Germinal center (tissue), 1 donor: ENCODE measurements around the gene OPCML.

Source experiments
- DNase-seq: peaks from one replicate; pipeline ENCODE4 v3.0.0; 2012; ENCODE audit warnings: mixed read lengths, low spot score

OPCML gene

DNA sequence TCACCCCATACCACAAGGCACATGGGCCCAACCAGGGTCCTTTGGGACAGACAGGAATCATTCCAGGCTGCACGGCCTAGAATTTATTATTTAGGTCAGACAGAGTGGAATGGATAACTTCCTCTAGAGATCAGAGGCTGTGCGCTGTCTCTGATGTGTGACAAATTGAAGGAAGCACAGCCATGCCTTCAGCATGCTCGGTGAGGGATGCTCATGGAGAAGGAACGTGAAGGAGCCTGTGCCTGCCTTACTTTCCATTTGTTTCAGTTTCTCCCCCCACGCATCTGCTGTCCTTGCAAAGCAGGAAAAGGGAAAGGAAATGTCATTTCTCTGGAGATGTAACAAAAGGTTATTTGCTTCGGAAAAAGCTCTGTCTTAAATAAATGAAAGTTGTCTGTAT, 644.1 kb downstream of the OPCML start:
- no peak for DNase-seq

DNA sequence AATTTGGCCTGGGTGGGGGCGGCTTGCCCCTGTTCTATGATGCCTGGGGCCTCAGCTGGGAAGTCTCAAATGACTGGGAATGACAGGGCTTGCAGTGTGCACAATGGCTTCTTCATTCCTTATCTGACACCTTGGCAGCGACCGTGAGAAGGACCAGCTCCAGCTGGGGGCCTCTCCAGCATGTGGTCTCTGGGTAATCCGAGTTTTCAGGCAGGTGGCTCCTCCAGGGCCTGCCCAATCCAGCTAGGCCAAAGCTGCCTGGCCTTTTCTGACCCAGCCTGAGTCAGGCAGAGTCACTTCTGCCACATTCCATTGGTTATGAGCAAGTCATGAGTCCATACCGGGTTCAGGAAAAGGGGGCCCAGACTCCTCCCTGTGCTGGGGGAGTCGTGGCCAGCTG, 646.0 kb downstream of the OPCML start:
- no peak for DNase-seq

- no peak for DNase-seq
These were observed 649.1 kb downstream of the OPCML start for GRCh38 chr11:132883241-132883640.

DNA sequence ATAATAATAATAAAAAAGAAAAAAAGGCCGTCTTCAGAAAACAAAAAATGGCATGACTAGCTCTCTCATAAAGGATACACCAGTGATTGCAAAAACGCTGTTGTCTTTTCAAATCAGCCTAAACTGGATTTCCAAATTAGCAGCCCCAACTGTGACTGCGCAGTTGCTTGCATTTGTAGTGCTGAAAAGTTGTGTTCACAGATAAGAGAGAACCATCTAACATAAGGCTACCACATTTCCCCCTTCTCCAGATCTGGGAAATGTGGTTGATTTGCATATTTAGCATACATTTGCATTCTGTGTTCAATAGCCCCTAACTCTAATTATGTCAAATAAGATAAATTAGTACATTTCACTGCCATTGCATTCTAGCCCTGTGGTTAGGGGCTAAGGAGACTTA, 650.7 kb downstream of the OPCML start:
- DNase-seq = no peak

DNA sequence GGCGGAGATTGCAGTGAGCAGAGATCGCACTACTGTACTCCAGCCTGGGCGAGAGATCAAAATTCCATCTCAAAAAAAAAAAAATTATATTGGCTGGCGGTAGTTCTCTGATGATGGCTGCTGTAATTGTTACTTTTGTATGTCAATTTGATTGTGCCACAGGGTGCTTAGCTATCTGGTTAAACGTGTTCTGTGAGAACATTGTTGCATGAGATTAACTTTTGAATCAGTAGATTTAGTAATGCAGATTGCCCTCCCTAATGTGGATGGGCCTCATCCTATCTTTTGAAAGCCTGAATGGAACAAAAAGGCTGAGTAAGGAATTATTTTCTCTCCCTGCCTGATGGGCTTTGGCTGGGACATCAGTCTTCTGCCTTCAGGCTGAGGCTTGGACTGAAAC, 654.2 kb downstream of the OPCML start:
- no peak for DNase-seq

DNA sequence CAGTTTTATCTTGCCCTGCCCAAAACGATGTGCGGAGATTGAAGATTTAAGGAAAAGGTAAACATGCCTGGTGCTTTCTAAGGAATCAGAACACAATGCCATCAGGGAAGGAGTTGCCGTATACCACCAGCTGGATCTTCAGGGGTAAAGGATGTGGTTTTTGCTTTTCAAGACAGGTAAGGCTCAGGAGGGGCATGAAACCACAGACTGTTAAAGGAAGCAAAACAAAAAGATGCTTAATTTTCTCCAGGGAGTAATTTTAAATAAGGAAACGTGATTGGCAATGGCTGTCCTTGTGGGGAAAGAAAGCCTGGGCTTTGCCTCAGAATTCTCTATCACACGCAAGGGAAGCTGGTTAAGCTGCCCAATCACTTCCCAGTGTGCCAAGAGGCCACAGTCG, 655.6 kb downstream of the OPCML start:
- no peak for DNase-seq

GRCh38 chr11:132876239-132876638, 656.1 kb downstream of the OPCML start:
- DNase-seq = no peak

DNA sequence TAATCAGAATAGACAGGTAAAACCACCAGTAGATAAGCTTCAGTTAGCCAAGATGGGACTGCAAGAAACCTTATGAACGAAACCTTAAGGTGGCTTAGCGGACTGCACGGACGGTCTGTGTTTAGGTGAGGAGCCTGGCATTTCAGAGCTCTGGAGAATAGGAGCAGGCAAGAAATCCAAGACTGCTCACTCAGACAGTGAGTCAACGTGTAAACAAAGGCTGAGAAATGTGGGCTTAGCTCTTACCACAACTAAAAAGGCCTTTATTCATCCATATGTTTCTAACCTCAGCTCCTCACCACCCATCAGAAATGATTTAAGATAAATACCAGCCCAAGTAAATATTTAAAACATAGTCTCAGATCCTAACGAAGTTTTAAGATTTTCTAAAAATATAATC, 657.7 kb downstream of the OPCML start:
- no peak for DNase-seq

GRCh38 chr11:132873841-132874240, 658.5 kb downstream of the OPCML start:
- DNase-seq = no peak

DNA sequence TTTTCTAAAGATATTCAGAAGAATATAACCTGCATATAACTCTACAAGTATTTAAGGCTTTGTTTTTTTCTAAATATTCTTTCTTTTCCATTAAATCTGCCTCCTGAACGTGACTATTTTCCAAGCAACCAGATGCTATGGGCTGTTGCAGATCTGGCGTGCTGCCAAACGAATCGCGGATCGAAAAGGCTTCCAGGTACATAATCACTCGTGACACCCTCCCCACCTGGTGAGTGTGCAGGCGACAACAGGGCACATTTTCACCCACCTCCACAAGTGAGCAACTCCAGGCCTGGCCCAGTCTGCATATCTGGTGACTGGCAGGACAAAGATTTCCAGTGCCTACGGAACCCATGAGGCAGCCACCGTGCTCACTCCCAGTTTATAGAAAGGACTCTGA, 660.1 kb downstream of the OPCML start:
- no peak for DNase-seq

DNA sequence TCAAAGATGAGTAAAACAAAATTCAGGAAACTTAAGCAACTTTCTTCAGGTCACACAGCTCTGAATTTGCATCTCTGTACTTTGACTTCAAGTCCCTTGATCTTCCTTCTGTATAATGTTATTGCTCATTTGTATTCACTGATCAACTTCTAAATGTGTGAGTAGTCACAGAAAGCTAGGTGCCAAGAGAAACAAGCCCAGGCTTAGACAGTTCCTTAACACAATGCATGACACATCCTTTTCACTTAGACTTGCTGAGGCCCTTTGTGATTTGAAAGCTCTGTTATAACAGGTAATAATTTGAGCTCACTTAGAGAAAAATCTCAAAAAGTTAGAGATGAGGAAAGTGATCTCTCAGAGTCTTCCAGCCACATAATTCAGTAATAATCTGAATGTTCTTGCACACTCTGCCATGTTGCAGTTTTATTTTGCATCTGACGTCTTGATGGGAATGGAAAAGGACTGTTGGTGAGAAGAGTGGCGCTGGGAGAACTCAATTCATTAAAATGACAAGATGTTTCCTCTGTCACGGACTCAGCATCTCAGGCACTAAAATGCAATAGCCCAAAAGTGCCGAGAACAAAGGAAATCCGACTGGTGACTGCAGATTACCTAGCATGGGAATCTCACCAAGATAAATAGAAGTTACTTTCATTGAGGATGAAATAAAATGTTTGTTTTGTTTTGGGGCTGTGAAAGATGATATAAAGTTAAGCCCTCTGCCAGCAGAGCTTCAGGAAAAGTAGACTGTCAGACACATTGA, 665.3 kb downstream of the OPCML start:
- DNase-seq = no peak

GRCh38 chr11:132865623-132866022, 666.7 kb downstream of the OPCML start:
- DNase-seq = no peak

DNA sequence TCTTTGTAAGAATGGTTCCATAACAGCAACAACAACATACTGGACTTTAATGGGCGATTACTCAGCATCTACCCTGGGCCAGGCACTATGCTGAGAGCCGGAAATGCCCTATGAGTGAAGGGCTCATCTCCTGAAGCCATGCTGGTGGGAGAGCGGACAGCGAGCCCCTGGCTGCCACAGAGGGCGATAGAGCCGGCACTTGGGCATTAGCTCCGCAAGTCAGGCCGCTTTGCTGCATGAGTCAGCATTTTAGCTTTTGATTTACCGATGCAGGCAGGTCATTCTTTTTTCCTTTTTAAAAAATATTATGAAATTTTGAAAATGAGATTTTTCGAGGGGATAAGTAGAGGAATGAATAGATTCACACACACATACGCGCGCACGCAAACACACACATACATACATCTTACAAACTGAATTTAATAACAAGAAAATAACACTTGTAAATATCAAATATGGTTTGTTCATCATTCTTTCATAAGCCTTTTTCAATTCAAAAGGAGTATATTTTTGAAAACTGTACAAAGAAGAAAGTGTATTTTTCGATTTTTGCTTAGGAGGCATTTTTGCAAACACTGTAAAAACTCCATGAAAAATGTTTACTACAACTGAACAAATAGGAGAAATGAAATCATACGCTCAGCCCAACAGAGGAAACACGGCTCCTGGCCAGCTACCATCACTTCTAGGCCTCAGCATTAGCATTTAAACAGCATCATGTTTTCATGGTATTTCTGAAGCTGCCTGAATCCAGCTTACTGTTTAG, 667.3 kb downstream of the OPCML start:
- DNase-seq = no peak

GRCh38 chr11:132862933-132863332, 669.4 kb downstream of the OPCML start:
- DNase-seq = no peak

DNA sequence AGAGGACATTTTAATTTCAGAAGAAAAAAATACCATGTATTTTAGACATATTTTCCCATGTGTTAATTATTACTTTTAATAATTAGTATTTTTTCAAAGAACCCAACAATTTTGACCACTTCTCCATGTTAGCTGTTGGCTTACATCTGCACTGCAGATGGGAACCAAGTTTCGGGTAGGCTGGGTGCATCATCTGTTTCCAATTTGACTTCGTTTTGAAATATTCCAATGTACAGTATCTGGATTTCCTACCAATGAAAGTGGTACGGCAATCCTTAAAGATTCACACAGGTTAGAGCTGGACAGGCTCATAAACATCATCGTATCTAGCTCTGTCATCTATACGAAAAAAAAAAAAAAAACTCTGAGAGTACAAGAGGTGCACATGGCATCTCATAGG, 670.2 kb downstream of the OPCML start:
- DNase-seq = no peak

DNA sequence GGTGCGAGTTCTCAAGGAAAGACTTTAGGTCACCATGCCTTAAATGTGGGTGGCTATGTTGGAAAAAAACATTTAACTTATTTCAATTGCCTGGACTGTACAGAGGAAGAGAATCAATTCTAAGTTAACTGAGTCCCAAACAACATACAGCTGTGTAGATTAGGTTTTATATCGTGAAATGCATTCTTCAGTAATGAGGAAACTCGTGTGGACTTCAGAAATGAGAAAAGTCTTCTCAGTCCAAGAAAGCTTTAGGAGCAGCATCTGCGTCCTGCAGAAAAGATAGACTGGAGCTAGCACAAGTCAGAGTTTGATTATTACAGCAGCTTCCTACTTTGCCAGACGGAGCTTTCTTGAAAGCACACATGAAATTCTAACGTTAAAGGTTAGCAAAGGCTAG, 673.0 kb downstream of the OPCML start:
- DNase-seq = no peak

DNA sequence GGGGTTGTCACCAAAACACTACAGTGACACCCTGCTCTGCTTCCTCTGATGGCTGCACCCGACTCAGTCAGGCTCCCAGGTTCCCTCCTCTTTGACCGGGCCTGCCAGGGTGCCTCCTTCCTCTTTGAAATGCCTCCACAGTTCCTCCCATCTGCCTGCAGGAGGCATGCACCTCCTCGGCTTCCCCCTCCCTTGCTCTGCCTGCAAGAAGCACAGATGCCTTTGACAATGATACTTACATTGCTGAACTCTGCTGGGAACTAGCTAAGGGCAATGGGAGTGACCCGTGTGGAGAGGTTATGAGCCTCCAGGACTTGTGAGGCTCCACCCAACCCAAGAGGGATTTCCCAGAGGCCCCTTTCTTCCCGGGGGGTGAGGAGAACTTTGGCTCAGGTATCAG, 674.1 kb downstream of the OPCML start:
- no peak for DNase-seq

DNA sequence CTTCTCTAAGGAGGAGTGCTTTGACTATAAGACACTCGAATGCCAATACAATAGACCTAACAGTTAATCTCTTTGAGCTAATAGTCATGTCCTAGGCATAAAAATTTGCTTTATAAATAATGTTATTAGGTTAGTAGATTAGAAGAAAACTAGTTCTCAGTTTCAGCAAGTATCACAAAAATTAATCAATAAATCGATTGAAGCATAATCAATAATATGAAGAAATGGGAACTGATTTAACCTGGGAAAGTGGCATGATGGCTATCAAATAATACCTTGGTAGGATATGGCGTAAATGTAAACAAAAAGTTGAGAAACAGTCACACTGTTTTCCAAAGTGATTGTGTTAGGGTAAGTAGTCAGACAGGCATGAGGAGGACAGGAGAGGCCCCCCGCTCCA, 676.3 kb downstream of the OPCML start:
- DNase-seq = no peak

- DNase-seq = no peak
These were observed 676.8 kb downstream of the OPCML start for GRCh38 chr11:132855516-132855915.

DNA sequence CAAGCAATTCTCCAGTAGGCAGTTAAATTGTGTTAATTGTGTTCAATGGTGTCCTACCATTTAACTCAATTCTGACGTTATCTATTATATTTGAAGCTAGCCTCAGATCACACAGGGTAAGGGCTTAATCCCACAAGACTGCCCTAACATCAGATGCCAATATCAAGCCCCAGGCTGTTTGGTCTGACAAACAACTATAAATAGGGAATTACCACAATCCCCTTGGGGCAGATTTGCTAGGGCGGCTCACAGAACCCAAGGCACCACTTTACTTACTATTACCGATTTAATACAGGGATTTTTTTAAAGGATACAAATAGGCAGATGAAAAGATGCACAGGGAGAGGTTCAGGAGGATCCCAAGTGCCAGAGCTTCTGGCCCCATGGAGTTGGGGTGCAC, 678.4 kb downstream of the OPCML start:
- DNase-seq = no peak

- no peak for DNase-seq
These were observed 679.9 kb downstream of the OPCML start for GRCh38 chr11:132852361-132852760.

DNA sequence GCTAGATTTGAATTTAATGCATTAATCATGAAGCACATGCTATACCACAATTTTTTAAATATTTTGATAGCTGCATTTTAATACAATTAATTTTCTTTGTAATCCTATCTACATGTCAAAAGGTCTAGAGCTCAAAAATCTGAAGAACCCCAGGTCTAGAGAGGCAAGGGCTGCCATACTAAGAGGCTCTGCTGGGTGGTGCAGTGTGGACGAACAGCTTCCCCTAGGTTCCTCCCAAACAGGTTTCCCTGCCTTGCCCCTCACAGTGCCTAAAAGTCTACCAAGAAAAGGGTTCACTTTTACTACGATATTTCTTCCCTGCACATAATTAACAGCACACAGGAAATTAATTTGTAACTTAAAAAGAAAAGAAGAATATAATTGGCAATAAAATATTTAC, 681.1 kb downstream of the OPCML start:
- no peak for DNase-seq

DNA sequence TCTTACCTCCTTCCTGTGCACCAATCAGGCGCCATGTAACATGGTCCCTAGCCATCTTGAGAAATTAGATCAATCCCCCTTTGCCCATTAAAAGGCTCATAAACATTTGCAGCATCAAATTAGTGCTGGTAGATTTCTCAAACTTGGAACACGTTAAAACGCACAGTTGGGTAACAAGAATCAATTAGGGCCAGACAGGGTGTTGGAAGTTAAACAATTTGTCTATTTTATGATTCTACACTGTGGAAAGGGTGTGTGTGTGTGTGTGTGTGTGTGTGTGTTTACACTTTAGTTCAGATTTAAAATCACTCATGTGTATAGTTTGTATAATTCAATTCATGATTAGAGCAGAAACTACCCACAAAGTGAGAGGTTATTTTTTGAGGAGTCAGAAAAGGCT, 682.0 kb downstream of the OPCML start:
- no peak for DNase-seq

- DNase-seq = no peak
These were observed 684.0 kb downstream of the OPCML start for GRCh38 chr11:132848336-132848735.
